A549 treated with dexamethasone at 1 μM for 4 hours (cell line): Measurements from ENCODE around the gene APBB2. TPM values are rescaled to one million over a fixed set of nuclear protein-coding genes. Genes with fewer than 3 reads are reported as not detected.

Experiments
- total RNA-seq: library from RNA; stranded (reverse); fragments of 200-300 nt; extraction: Qiagen RNA extraction; gene quantifications from 5 replicates; pipeline ENCODE4 v1.2.3, GENCODE V29; 2022

The APBB2 gene
- total RNA-seq = 7.7 to 14.3 TPM (median 11.8 TPM) in 5 replicates

GRCh38 chr4:41214136-41214824 is at the start of gene APBB2:
APBB2 (minus strand) TSS chr4:41214542; CDS start chr4:41033254, 181,288 bp downstream.

GRCh38 chr4:41256740-41257256 is 42.5 kb upstream of the APBB2 start, which contains the start of gene UCHL1:
UCHL1 (plus strand) TSS chr4:41256928; CDS start chr4:41256977, 49 bp downstream.

Other genes with a start within 250 kb of the APBB2 start
- gene UCHL1, start 42.4 kb upstream of the APBB2 start, total RNA-seq = 837 to 972 TPM (median 857 TPM) in 5 replicates